GM19397 (cell line): ENCODE data around the gene PSD4.
A peak's percentile ranks its signal among the peaks of the same experiment; 100 is the strongest.

Experiments
- ATAC-seq: cut with Tn5 transposase; IDR thresholded peaks from one replicate; pipeline ENCODE4 v1.9.1; 2021; ENCODE audit warnings: mild to moderate bottlenecking, moderate library complexity; ENCODE audit not compliant: unreplicated experiment

Gene PSD4

GRCh38 chr2:113235347-113236226, 61.8 kb downstream of the PSD4 start:
- ATAC-seq, result peak; percentile 91

DNA sequence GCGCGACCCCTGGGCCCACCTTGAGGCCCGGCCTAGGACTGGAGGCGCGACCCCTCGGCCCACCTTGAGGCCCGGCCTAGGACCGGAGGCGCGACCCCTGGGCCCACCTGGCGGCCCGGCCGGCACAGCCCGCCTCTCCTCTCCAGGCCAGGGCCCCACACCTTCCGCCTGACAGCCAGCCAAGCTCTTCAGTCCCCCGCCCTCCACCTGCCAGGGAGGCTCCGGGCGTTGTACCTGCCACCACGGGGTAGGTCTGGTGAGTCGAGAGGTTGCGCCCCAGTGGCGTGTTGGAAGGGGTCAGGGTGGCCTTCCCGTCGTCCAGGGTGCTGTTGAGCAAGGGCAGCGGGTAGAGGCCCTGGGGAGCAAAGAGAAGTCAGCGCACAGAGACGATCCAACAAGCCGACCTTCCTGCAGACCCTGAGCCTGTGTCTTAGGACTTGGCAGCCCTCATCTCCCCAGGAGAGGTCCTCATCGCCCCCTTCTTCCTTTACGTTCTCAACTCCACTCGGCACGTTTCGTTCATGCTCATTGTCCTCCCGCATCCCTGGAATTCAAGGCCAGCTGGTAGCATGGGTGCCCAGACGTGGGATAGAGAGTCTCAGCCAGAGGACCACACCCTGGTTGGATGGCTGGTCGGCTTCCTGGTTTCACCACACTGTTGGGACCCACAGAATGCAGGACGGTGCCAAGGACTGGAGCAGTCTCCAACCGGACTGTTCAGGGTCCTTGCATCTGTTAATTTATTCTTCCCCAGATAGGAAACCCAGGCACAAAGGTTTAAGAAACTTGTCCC, 62.8 kb downstream of the PSD4 start:
- ATAC-seq, result no peak

DNA sequence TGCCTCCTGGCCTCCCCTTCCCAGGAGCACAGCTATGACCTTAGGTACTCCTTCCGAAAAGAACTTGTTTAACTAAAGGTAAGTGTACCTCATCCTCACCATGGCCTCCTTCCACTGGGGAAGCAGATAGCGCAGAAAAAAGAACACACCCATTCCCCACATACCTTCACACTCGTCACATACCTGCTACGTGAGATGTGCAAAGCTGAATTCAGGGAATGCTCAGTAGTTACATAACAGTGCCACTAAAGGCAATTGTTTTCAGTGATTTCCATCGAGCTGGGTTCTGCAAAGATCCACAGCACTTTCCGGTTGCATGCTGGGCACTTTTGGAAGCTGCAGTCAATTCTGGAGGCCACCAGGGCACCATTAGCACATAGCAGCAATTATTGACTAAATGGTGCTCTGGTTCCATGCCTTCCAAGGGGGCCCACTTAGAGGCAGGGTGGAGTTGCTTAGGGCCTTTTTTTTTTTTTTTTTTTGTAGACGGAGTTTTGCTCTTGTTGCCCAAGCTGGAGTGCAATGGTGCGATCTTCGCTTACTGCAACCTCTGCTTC, 63.9 kb downstream of the PSD4 start:
- ATAC-seq, result no peak

GRCh38 chr2:113238871-113239839, 65.4 kb downstream of the PSD4 start:
- ATAC-seq, result no peak

DNA sequence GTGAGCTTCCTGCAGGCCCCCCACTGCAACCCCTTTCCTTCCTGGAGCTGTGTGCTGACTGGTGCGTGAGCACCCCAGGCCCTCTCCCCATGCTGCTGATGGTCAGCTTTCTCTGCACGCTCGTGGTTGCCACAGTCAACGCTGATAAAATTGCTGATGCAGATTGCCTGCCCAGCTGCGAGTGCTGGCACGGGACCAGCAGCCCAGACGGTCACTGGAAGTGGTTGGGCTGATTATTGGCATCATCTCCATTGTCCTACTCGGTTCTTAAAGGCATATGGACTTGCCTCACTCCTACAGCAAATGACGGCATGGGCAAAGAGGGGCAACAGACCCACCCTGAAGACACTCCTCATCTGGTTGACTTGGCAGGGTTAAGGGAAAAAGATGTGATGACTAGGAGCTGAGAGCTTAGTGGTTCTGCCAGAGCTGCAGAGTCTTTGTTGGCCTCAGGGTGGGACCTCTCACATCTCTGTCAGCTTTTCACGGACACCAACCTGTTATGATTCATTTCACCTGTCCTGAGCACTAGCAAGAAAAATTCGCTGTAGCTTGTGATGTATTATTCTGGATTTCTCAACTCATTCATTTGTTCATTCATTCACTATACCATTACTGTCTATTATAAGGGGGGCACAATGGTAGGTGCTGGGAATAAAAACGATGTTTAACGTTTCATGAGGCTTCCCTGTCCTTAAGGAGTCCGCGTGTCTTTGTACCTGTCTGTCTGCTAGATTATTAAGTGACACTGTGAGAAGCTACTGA, 66.6 kb downstream of the PSD4 start:
- ATAC-seq, result no peak

GRCh38 chr2:113240915-113241911, 67.4 kb downstream of the PSD4 start:
- no peak for ATAC-seq

DNA sequence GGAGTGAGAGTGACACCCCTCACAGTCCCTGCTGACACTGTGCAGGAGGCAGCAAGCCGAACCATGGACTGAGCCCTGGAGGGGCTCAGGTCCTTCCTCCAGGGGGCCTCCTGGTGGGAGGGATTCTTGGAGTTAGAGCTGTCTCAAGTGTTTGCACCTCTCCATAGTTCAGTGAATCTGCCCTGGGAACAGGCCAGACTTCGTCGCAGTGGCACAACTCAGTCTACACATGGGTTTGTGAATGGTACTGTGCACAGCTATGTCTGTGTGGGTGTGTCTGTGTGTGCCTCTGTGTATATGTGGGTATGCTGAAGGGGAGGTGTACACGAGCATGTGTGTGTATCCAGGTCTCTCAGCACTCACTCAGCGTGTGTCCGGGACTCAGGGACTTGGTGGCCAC, 68.6 kb downstream of the PSD4 start:
- ATAC-seq, result no peak

DNA sequence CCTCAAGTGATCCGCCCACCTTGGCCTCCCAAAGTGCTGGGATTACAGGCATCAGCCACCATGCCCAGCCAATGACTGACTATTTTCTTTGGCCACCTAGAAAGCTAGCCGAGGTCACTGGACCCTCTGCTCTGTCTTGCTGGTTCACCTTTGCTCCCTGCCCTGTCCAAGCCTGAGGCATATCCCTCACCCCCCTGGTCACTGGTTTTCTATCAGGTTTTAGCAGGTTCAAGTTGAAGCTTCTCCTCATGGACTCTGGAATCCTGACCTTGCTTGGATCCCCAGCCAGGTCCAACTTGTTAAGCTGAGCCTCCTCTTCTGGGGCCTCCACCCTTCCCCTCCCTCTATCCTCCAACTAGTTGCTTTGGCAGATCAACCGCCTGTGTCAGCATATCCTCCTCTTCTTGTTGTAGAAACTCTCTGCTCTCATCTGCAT, 71.5 kb downstream of the PSD4 start:
- no peak for ATAC-seq

DNA sequence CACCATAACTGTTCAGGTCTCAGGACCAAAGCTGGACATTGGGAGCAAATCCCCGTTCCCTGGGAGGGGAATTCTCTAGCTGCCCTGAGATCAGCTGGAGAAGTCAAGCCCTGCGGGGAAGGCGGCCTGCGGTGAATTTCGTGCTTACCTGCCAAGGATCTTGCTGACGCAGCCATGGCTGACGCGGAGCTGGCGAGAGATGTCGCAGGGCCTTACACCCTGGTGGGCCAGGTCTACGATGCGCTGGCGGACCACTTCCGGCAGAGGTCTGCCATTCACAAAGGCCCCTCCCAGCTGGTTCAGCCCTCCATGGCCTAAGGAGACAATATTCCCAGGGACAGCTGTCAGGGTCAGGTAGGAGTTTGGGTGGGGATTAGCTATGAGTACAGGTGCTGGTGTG, 72.8 kb downstream of the PSD4 start:
- no peak for ATAC-seq

- ATAC-seq, result no peak
Measured at GRCh38 chr2:113248997-113249770, 75.4 kb downstream of the PSD4 start.

DNA sequence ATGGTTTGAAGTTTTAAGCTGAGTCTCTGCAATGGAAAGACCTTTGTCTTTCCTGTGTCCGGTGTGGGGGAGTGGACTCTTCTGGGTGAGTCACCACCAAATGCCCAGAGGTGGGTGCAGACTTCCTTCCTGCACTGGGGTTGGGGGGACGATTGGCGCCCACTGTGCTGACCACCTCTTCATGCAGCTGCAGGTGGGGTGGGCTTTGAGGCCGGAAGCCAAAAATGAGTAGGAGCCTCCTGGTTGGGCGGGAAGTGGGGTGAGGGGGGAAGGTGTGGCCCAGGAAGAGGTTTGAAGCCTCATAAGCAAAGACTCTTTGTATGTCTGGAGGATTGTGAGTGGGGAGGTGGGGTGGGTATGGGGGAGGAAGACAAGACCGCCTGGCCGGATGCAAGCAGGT, 77.3 kb downstream of the PSD4 start:
- no peak for ATAC-seq

- no peak for ATAC-seq
Measured at GRCh38 chr2:113252047-113252590, 78.3 kb downstream of the PSD4 start.

DNA sequence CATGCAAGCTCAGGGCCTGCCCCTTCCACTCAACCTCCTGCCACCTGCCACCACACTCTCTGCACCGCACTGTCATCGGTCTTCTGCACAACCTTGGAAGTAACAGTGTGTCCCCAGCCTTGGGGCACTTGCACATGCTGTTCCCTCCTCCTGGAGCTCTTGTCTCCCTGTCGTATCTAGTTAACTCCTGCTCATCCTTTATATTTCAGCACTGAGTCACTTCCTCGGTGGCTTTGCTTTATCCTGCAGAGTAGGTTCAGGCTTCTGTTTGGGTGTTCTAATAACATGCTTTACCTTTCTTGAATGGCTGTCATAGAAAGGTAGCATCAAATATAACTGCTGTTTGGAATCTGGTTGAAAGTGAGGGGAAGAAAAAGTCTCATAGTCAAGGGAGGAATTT, 79.7 kb downstream of the PSD4 start:
- no peak for ATAC-seq

DNA sequence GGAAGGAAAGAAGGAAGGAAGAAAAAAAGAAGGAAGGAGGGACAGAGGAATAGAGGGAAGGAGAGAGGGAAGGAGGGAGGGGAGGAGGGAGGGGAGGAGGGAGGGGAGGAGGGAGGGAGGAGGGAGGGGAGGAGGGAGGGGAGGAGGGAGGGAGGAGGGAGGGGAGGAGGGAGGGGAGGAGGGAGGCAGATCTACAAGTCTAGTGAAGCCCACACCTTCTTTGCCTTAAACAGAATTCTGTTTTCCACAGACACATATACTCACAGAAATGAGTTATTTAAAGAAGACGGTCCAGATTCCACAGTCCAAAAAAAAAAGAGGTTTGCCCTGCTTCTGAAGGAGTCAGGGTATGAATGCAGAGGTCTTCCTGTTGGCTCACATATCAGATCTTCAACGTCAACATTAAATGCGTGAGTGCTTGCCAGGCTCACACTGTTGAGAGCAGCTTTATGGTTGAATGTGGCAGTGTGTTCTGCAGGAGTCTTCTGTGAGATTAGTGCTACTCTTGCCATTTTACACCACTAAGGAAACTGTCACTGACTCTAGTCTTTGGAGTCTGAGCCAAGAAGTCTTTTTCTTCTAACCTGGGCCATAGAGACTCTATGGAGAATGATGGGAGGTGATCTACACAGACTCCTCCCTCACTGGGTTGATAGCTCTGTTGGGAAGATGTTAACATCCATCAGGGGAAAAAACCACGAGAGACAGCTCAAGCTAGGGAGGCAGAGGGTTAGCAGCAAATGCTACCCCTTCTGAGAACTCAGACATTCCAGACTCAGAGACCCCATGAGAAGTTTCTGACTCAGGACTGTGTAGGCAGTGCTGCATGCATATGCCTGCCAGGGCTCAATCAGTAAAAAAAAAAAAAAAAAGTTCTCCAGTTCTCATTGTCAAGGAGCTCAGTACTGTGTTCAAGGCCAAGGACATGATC, 81.6 kb downstream of the PSD4 start:
- ATAC-seq, result no peak

GRCh38 chr2:113257516-113258264, 83.9 kb downstream of the PSD4 start:
- ATAC-seq, result no peak
